ENCODE measurements around the gene GMDS. TPM values are rescaled to one million over a fixed set of nuclear protein-coding genes. Genes with fewer than 3 reads are reported as not detected.

Gene GMDS
- total and polyA plus RNA-seq, 2 donors (not counting 1 experiment from before 2014, with no cell fraction given) = 12.7 to 34.5 TPM

DNA sequence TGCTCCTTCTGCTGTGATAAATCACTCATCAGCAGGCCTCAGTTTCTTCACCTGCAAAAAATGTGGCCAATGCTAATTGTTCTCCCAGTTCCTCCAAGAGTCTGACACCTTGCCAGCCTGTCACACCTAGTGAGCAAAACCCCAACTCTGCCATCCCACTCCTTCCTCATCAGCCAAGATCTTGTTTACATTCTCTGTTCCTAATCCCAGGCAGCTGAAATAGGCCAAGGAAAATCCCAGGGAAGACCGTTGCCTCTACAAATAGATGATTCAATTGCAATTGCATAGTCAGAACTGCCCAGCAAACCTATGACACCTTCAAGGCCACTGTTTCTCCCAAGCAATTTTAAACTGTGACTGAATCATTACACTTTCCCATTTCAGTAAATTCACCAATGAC, 78.7 kb downstream of the GMDS start:
- Histone ChIP-seq H3K9ac (ENCODE audit: insufficient read depth, low read length) (no peak overlapping the region), H3K9me3 (ENCODE audit: control insufficient read depth, insufficient read depth, low read depth, low read length) (no peaks in the 10 kb centered on the region), H3K27me3 (ENCODE audit: control insufficient read depth, insufficient read depth, low read length) (no peaks in the 10 kb centered on the region), H4K20me1 (ENCODE audit: control insufficient read depth, extremely low read depth, insufficient read depth, low read length) (no peaks in the 10 kb centered on the region), H3K4me3 (replicated peaks in 1 of 4; ENCODE audit: control extremely low read depth in 1 of 4, insufficient read depth in 1 of 4, low read depth in 3 of 4, low read length in 4 of 4) (no peak overlapping the region), H3K4me2 (ENCODE audit: extremely low read depth, insufficient read depth, low read length) (no peak overlapping the region), H2AFZ (ENCODE audit: low read length) (no peak overlapping the region), H3K4me1 (ENCODE audit: control insufficient read depth, extremely low read depth, insufficient read depth, low read length) (peaks cover 1% of the 10 kb centered on the region), H3K27ac (ENCODE audit: insufficient read depth, low read length) (no peak overlapping the region), H3K36me3 (ENCODE audit: control insufficient read depth, insufficient read depth, low read length) (no peaks in the 10 kb centered on the region), H3K79me2 (ENCODE audit: control insufficient read depth, insufficient read depth, low read length) (no peaks in the 10 kb centered on the region)
- peak in 1 of 2 donors; percentile 20 for DNase-seq (ENCODE audit: low read depth in 2 of 2)
- no peak for TF ChIP-seq EZH2 (IDR thresholded peaks at IDR 0.05; ENCODE audit: low read length, missing control alignments)
- TF ChIP-seq, protein P1, sequence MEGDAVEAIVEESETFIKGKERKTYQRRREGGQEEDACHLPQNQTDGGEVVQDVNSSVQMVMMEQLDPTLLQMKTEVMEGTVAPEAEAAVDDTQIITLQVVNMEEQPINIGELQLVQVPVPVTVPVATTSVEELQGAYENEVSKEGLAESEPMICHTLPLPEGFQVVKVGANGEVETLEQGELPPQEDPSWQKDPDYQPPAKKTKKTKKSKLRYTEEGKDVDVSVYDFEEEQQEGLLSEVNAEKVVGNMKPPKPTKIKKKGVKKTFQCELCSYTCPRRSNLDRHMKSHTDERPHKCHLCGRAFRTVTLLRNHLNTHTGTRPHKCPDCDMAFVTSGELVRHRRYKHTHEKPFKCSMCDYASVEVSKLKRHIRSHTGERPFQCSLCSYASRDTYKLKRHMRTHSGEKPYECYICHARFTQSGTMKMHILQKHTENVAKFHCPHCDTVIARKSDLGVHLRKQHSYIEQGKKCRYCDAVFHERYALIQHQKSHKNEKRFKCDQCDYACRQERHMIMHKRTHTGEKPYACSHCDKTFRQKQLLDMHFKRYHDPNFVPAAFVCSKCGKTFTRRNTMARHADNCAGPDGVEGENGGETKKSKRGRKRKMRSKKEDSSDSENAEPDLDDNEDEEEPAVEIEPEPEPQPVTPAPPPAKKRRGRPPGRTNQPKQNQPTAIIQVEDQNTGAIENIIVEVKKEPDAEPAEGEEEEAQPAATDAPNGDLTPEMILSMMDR (conservative IDR thresholded peaks at IDR 0.05 in 1 of 2, IDR thresholded peaks at IDR 0.05 in 1 of 2; ENCODE audit: low read depth in 1 of 2, low read length in 2 of 2) = no peak

DNA sequence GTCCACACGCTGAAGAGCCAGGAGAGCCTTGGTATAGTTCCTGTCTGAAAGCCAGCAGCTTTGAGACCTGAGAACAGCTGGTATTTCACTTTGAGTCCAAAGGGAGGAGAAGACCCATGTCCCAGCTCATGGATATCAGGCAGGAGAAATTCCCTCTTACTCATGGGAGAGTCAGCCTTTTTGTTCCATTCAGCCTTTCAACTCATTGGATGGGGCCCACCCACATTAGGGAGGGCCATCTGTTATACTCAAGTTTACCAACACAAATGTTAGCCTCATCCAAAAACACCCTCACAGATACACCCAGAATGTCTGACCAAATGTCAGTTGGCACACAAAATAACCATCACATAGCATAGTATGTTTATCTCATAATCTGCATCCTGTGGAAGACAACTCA, 80.1 kb downstream of the GMDS start:
- Histone ChIP-seq H3K27ac (ENCODE audit: insufficient read depth, low read length) (no peak overlapping the region), H3K4me1 (ENCODE audit: control insufficient read depth, extremely low read depth, insufficient read depth, low read length) (peaks cover 2% of the 10 kb centered on the region), H3K9ac (ENCODE audit: insufficient read depth, low read length) (no peak overlapping the region), H3K4me2 (ENCODE audit: extremely low read depth, insufficient read depth, low read length) (no peak overlapping the region), H3K36me3 (ENCODE audit: control insufficient read depth, insufficient read depth, low read length) (no peaks in the 10 kb centered on the region), H4K20me1 (ENCODE audit: control insufficient read depth, extremely low read depth, insufficient read depth, low read length) (no peaks in the 10 kb centered on the region), H3K9me3 (ENCODE audit: control insufficient read depth, insufficient read depth, low read depth, low read length) (no peaks in the 10 kb centered on the region), H3K4me3 (replicated peaks in 1 of 4; ENCODE audit: control extremely low read depth in 1 of 4, insufficient read depth in 1 of 4, low read depth in 3 of 4, low read length in 4 of 4) (no peak overlapping the region), H3K79me2 (ENCODE audit: control insufficient read depth, insufficient read depth, low read length) (no peaks in the 10 kb centered on the region), H2AFZ (ENCODE audit: low read length) (no peak overlapping the region), H3K27me3 (ENCODE audit: control insufficient read depth, insufficient read depth, low read length) (no peaks in the 10 kb centered on the region)
- no peak for DNase-seq (ENCODE audit: low read depth in 2 of 2)
- TF ChIP-seq EZH2 (IDR thresholded peaks at IDR 0.05; ENCODE audit: low read length, missing control alignments) = no peak
- TF ChIP-seq, protein P1 (conservative IDR thresholded peaks at IDR 0.05 in 1 of 2, IDR thresholded peaks at IDR 0.05 in 1 of 2; ENCODE audit: low read depth in 1 of 2, low read length in 2 of 2) = no peak

DNA sequence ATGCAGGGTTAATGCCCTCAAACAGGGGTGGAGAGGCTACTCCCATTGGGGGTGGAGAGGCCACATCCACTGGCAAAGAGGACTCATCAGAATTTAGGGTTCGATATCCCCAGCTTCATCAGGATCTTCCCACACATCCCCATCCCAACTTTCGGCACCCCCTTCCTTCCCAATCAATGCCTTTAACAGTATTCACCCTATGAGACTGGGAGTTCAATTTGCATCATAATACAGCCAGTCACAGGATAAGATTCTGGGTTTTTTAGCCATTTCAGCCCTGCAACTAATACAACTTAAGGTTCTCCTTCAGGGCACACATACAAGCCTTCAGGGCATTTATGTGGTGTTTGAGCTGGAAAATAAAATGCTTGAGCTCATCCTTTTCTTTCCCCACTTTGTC, 80.9 kb downstream of the GMDS start:
- Histone ChIP-seq H3K9me3 (ENCODE audit: control insufficient read depth, insufficient read depth, low read depth, low read length) (no peaks in the 10 kb centered on the region), H3K27ac (ENCODE audit: insufficient read depth, low read length) (no peak overlapping the region), H3K27me3 (ENCODE audit: control insufficient read depth, insufficient read depth, low read length) (no peaks in the 10 kb centered on the region), H3K9ac (ENCODE audit: insufficient read depth, low read length) (no peak overlapping the region), H3K4me2 (ENCODE audit: extremely low read depth, insufficient read depth, low read length) (no peak overlapping the region), H3K79me2 (ENCODE audit: control insufficient read depth, insufficient read depth, low read length) (no peaks in the 10 kb centered on the region), H3K4me3 (replicated peaks in 1 of 4; ENCODE audit: control extremely low read depth in 1 of 4, insufficient read depth in 1 of 4, low read depth in 3 of 4, low read length in 4 of 4) (no peak overlapping the region), H3K36me3 (ENCODE audit: control insufficient read depth, insufficient read depth, low read length) (no peaks in the 10 kb centered on the region), H3K4me1 (ENCODE audit: control insufficient read depth, extremely low read depth, insufficient read depth, low read length) (peaks cover 2% of the 10 kb centered on the region), H4K20me1 (ENCODE audit: control insufficient read depth, extremely low read depth, insufficient read depth, low read length) (no peaks in the 10 kb centered on the region), H2AFZ (ENCODE audit: low read length) (no peak overlapping the region)
- no peak for DNase-seq (ENCODE audit: low read depth in 2 of 2)
- TF ChIP-seq, protein P1 (conservative IDR thresholded peaks at IDR 0.05 in 1 of 2, IDR thresholded peaks at IDR 0.05 in 1 of 2; ENCODE audit: low read depth in 1 of 2, low read length in 2 of 2) = no peak
- no peak for TF ChIP-seq EZH2 (IDR thresholded peaks at IDR 0.05; ENCODE audit: low read length, missing control alignments)

Measured in fibroblast of lung (primary cell).